Measurements from ENCODE around the gene SPRYD7. TPM values are rescaled to one million over a fixed set of nuclear protein-coding genes. Genes with fewer than 3 reads are reported as not detected.

SPRYD7 gene
- polyA plus RNA-seq, 1 of the 3 experiments (the other 2 are of a cell fraction), result 8.6 TPM

- CTCF ChIA-PET, result interaction anchor here (0.5 to 5.5 kb wide), 61 partner anchors 8 to 1095 kb away, joined by 3 to 45 read pairs (median 3); partner anchors contain the start of genes RNASEH2B and TRIM13
- peak overlapping the region; percentile 18; the same call in 1 of the 2 replicates for H3K4me2 ChIP-seq
- no peaks in the 10 kb centered on the region for H3K36me3 ChIP-seq (replicated peaks in 1 of 2; ENCODE audit: control insufficient read depth in 1 of 2, insufficient read depth in 2 of 2, low read length in 1 of 2)
- no peak overlapping the region for H3K9ac ChIP-seq
- H3K4me3 ChIP-seq (ENCODE audit: low read depth in 2 of 2, low read length in 1 of 2), result no peak overlapping the region; a peak in 1 of 4 replicates
- H3K9me2 ChIP-seq, result no peaks in the 10 kb centered on the region
- H3F3A ChIP-seq (replicated peaks; ENCODE audit: insufficient read depth), result no peaks in the 10 kb centered on the region
- H3K27ac ChIP-seq (ENCODE audit: low read depth in 2 of 2, low read length in 1 of 2), result peak overlapping the region in 1 of 2 experiments; percentile 12; a peak in 1 of 4 replicates
- no peak overlapping the region for H2AFZ ChIP-seq (ENCODE audit: low read depth)
- 44% methylated on average over 8 of the region's 8 CpGs for WGBS (ENCODE audit: low lambda C conversion rate)
- POLR2A ChIA-PET, result no interaction called here
- peak; percentile 66 for DNase-seq
- peaks cover 4 to 5% of the 10 kb centered on the region in 2 experiments; a peak in 2 of 4 replicates for H3K4me1 ChIP-seq (ENCODE audit: control insufficient read depth in 1 of 2, insufficient read depth in 2 of 2, low read depth in 1 of 2, low read length in 1 of 2)
- no peaks in the 10 kb centered on the region for H3K9me3 ChIP-seq
- H3K27me3 ChIP-seq (ENCODE audit: insufficient read depth), result no peaks in the 10 kb centered on the region
- no peaks in the 10 kb centered on the region for H3K79me2 ChIP-seq (ENCODE audit: insufficient read depth)
- peak; percentile 97 for TF ChIP-seq CTCF (IDR thresholded peaks at IDR 0.05)
- no peak for TF ChIP-seq MAX (IDR thresholded peaks at IDR 0.05; ENCODE audit: low read depth)
- TF ChIP-seq EZH2phosphoT487 (IDR thresholded peaks at IDR 0.05; ENCODE audit: borderline replicate concordance, low read depth), result no peak
- no peak for TF ChIP-seq FOXM1 (IDR thresholded peaks at IDR 0.05; ENCODE audit: low read depth)
- 0 out of 2 replicates have a peak, but pooled peaks have one; percentile 23 for TF ChIP-seq SIN3A (IDR thresholded peaks at IDR 0.05; ENCODE audit: borderline replicate concordance, low read depth, low read length)
- peak; percentile 16; the same call in 1 of the 2 replicates for TF ChIP-seq FOSL2 (IDR thresholded peaks at IDR 0.05; ENCODE audit: borderline replicate concordance, low read depth)
- no peak for TF ChIP-seq NRF1 (IDR thresholded peaks at IDR 0.05; ENCODE audit: low read depth, low read length)
- TF ChIP-seq SMC3 (IDR thresholded peaks at IDR 0.05; ENCODE audit: low read depth, low read length), result peak; percentile 83
- TF ChIP-seq USF2 (IDR thresholded peaks at IDR 0.05; ENCODE audit: borderline replicate concordance, low read depth, low read length), result no peak
- TF ChIP-seq RXRA (IDR thresholded peaks at IDR 0.05; ENCODE audit: borderline replicate concordance, low read depth), result no peak
- TF ChIP-seq MEF2A (IDR thresholded peaks at IDR 0.05; ENCODE audit: borderline replicate concordance, low read depth), result no peak
- peak; percentile 94 for TF ChIP-seq RAD21 (IDR thresholded peaks at IDR 0.05; ENCODE audit: low read length)
- 0 out of 2 replicates have a peak, but pooled peaks have one; percentile 23 for TF ChIP-seq TCF12 (IDR thresholded peaks at IDR 0.05)
- TF ChIP-seq MXI1 (IDR thresholded peaks at IDR 0.05; ENCODE audit: low read depth, low read length), result no peak
- H4K20me1 ChIP-seq (ENCODE audit: insufficient read depth), result no peaks in the 10 kb centered on the region
These were observed 40.4 kb upstream of the SPRYD7 start for GRCh38 chr13:49976314-49977258.

Measured in SK-N-SH (cell line).